ENCODE results near the gene CHN1.

DNA sequence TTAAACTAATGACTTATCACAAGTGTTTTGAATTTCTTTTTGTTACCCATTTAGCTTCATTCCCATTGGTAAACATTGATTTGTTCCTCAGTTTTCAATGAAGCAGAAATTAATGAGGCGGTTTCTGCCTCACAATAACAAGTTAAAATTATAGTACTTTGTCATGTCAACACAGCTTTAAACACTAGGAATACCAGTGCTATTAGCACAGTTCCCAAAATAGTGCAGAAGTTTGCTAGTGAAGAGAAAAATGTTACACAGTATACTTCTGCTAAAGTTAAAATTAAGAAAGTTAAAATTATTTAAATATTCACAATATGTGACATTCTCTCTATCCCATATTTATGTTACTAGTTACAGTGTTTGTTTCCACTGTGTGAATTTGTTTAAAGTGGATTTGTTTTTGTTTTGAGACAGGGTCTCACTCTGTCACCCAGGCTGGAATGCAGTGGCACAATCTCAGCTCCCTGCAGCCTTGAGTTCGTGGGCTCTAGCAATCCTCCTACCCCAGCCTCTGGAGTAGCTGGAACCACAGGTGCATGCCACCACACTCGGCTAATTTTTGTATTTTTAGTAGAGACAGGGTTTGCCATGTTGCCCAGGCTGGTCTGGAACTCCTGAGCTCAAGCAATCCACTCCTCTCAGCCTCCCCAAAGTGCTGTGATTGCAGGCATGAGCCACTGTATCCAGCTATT lies 3.8 kb upstream of the CHN1 start:
- TF ChIP-seq POLR2A (IDR thresholded peaks at IDR 0.05; ENCODE audit: low read depth, low read length), result no peak
- TF ChIP-seq TAF1 (IDR thresholded peaks at IDR 0.05; ENCODE audit: borderline replicate concordance, low read depth, low read length), result no peak
- TF ChIP-seq POLR2AphosphoS5 (IDR thresholded peaks at IDR 0.05; ENCODE audit: low read depth, low read length), result no peak
